Tibial nerve (tissue), 4 donors: ENCODE results near the gene CRNKL1. TPM values are rescaled to one million over a fixed set of nuclear protein-coding genes. Genes with fewer than 3 reads are reported as not detected.

Experiments
- DNase-seq, 2 donors: peaks; one replicate each; pipeline ENCODE4 v3.0.0-alpha.2; 2019; ENCODE audit warnings: low spot score in 2 of 2
- H3K27ac ChIP-seq, 4 donors: fragments of 200-600 bp; sonication (generic) in 3 of 4; one replicate each; pipeline ENCODE4 v1.5.1; 2017 to 2019; ENCODE audit warnings: mild to moderate bottlenecking in 1 of 4
- H3K27me3 ChIP-seq, 2 donors: fragments of 200-600 bp; sonication (generic) in 1 of 2; one replicate each; pipeline versions ENCODE4 v1.5.1 to v1.6.0; 2017 to 2019
- H3K36me3 ChIP-seq, 3 donors: fragments of 200-600 bp; sonication (generic); one replicate each; pipeline ENCODE4 v1.5.1; 2018 to 2019
- H3K4me1 ChIP-seq, 4 donors: fragments of 200-600 bp; sonication (generic) in 3 of 4; one replicate each; pipeline ENCODE4 v1.5.1; 2017 to 2019
- H3K4me3 ChIP-seq, 4 donors: fragments of 200-600 bp; sonication (generic) in 3 of 4; one replicate each; pipeline ENCODE4 v1.5.1; 2017 to 2019; ENCODE audit warnings: mild to moderate bottlenecking in 1 of 4, moderate library complexity in 1 of 4
- H3K9me3 ChIP-seq, 4 donors: fragments of 200-600 bp; sonication (generic) in 3 of 4; one replicate each; pipeline ENCODE4 v1.5.1; 2017 to 2019
- EP300 ChIP-seq, 2 donors: sonication (generic); formaldehyde crosslinking; IDR thresholded peaks; one replicate each; pipeline ENCODE4 v1.6.1; 2017; ENCODE audit warnings: antibody characterized with exemption in 2 of 2, mild to moderate bottlenecking in 1 of 2
- POLR2A ChIP-seq, 2 donors: fragments of 450-650 bp; IDR thresholded peaks; one replicate each; pipeline ENCODE4 v1.6.1; 2017; ENCODE audit warnings: antibody characterized with exemption in 2 of 2, mild to moderate bottlenecking in 2 of 2, moderate library complexity in 2 of 2
- WGBS, 2 donors: methylation state at CpG; one replicate each; pipeline ENCODE4 v1.1.5; 2018; 5-methylcytosine and 5-hydroxymethylcytosine counted together
- total RNA-seq, 4 donors: library from RNA; depleted of rRNA; stranded (reverse); fragments of >200 nt; gene quantifications; one replicate each; pipeline ENCODE4 v1.1.0, GENCODE V29; 2016
- TF ChIP-seq, protein P1 (sequence below), 5 experiments: fragments of 200-600 bp in 3 of 5; fragments of 450-650 bp in 2 of 5; sonication (generic) in 3 of 5; IDR thresholded peaks; one replicate each; pipeline ENCODE4 v1.5.1; 2016 to 2019; ENCODE audit warnings: antibody characterized with exemption in 5 of 5, mild to moderate bottlenecking in 3 of 5, moderate library complexity in 2 of 5

Gene CRNKL1
- total RNA-seq, 4 donors from 2014 or later: 25.5 to 37.9 (median 28.8) TPM

DNA sequence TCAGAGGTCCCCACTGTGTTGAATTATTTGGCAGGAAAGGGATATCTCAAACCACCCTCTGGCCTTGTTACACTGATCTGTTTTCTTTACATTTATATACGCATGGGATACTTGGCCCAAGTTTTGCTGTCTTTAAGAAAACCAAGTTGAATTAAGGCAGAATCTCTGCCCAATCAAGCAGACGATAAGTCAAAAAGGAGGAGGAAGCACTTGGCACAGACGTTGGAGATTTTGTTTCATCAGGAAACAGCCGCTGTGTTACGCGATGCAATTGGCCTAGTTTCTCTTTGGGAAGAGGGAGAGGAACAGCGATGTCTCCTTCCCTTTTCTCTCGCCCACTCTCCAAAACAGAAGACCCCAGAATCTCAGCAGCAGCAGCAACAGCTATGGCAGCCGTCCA is 55.3 kb downstream of the CRNKL1 start:
- H3K27me3 ChIP-seq: no peaks in the 10 kb centered on the region
- peaks cover 5 to 60% (median 26%) of the 10 kb centered on the region in 4 donors for H3K4me1 ChIP-seq
- H3K9me3 ChIP-seq: no peaks in the 10 kb centered on the region
- TF ChIP-seq POLR2A (IDR thresholded peaks at IDR 0.05) (no peak), EP300 (IDR thresholded peaks at IDR 0.05) (no peak)
- TF ChIP-seq, protein P1, sequence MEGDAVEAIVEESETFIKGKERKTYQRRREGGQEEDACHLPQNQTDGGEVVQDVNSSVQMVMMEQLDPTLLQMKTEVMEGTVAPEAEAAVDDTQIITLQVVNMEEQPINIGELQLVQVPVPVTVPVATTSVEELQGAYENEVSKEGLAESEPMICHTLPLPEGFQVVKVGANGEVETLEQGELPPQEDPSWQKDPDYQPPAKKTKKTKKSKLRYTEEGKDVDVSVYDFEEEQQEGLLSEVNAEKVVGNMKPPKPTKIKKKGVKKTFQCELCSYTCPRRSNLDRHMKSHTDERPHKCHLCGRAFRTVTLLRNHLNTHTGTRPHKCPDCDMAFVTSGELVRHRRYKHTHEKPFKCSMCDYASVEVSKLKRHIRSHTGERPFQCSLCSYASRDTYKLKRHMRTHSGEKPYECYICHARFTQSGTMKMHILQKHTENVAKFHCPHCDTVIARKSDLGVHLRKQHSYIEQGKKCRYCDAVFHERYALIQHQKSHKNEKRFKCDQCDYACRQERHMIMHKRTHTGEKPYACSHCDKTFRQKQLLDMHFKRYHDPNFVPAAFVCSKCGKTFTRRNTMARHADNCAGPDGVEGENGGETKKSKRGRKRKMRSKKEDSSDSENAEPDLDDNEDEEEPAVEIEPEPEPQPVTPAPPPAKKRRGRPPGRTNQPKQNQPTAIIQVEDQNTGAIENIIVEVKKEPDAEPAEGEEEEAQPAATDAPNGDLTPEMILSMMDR (IDR thresholded peaks at IDR 0.05): no peak
- H3K27ac ChIP-seq: peak overlapping the region in 3 of 4 donors; percentile 13 to 86 (median 60)
- WGBS, 2 donors: 61 to 62% methylated on average over 9 of the region's 9 CpGs
- no peak overlapping the region for H3K4me3 ChIP-seq
- peaks cover 0 to 57% (median 0%) of the 10 kb centered on the region in 3 donors for H3K36me3 ChIP-seq
- no peak for DNase-seq

DNA sequence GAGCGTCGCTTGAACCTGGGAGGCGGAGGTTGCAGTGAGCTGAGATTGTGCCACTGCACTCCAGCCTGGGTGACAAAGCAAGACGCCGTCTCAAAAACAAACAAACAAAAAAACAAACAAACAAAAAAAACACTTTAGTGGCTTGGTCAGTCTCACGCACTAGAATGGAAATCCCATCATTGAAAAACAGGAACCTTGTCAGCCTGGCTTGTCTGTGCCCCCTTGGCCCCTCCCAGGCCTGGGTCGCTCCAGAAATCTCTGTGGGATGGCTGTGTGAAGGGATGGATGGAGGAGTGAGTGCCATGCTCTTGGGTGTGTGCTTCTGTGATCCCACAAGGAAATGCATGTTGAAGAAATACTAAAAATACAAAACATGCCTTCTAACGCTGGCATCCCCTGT is 56.0 kb downstream of the CRNKL1 start:
- TF ChIP-seq EP300 (IDR thresholded peaks at IDR 0.05): no peak
- TF ChIP-seq, protein P1 (IDR thresholded peaks at IDR 0.05): no peak
- TF ChIP-seq POLR2A (IDR thresholded peaks at IDR 0.05): no peak
- no peak for DNase-seq
- Histone ChIP-seq H3K4me1 (peaks cover 5 to 61% (median 26%) of the 10 kb centered on the region in 4 donors), H3K4me3 (no peak overlapping the region), H3K27me3 (no peaks in the 10 kb centered on the region), H3K9me3 (no peaks in the 10 kb centered on the region), H3K36me3 (peaks cover 0 to 57% (median 0%) of the 10 kb centered on the region in 3 donors), H3K27ac (peak overlapping the region in 2 of 4 donors; percentile 60 to 86)
- 85 to 86% methylated on average over 8 of the region's 8 CpGs for WGBS, 2 donors

DNA sequence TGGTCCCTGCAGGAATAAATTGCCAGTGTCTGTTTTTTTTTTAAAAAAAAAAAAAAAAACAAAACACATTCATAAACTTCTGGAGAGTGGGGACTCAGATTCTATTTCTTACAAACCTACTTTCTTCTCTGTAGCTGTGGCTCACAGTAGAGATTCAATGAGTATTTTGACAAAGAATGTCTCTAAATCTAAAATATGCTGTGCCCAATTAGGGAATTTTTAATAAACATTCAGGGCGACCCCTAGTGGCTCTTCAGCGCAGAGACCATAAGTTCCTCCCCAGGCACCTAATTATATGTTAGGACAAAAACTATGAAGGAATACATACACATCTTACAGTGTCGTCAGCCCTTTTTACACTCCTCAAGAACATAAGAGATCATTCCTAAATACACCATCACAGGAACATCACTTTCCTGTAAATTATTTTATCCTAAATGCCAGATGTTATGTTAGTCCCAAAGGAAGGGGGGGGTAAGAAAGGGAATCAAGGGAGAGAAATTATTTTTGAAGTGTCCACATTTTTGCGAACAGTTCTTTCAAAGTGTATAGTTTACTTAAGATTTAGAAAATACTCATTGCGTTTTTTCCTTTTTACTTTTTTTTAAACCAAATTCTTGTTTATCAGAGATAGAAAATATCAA is 56.9 kb downstream of the CRNKL1 start:
- Histone ChIP-seq H3K4me1 (peaks cover 5 to 70% (median 26%) of the 10 kb centered on the region in 4 donors), H3K27ac (peak overlapping the region in 2 of 4 donors; percentile 60 to 86), H3K9me3 (no peaks in the 10 kb centered on the region), H3K36me3 (peaks cover 0 to 55% (median 0%) of the 10 kb centered on the region in 3 donors), H3K4me3 (no peak overlapping the region), H3K27me3 (no peaks in the 10 kb centered on the region)
- TF ChIP-seq POLR2A (IDR thresholded peaks at IDR 0.05) (no peak), EP300 (IDR thresholded peaks at IDR 0.05) (peak in 1 of 2 donors; percentile 45)
- TF ChIP-seq, protein P1 (IDR thresholded peaks at IDR 0.05): peak; percentile 75 to 87 (median 77)
- 30 to 31% methylated on average over 5 of the region's 5 CpGs for WGBS, 2 donors
- DNase-seq: no peak

DNA sequence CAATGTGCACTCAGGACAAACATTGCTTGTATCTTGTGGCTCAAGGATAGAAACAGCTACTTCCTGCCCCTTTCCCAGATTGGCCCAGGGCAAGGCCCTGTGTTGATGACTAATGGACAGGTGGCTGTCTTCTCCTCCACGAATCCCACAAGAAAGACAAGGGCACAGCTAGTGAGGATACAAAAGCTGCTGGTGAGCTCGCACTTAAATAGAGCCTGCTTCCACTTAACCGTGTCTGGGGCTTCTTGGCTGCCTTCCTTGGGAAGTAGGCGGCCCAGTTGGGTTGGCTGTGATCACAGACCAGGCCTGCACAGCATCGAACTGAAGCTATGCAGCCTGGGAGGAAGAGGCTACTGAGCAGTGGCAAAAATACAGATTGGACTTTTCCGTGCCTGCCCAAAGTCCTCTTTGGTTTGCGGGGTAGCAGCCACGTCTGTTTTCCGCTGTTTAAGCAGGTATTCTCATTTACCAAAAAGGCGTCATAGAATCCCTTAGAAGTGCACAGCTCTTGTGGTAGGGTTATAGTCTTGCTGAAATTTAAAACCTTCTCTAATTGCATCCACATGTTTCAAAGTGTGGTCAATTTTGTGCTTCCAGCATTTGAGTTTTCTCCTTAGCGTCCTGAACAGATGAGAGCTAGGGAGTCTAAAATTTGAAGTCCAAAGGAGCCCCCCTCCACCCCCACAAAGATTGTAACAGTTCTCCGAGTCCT is 58.2 kb downstream of the CRNKL1 start:
- Histone ChIP-seq H3K4me3 (no peak overlapping the region), H3K27ac (peak overlapping the region; percentile 2 to 85 (median 46)), H3K36me3 (peaks cover 0 to 52% (median 0%) of the 10 kb centered on the region in 3 donors), H3K27me3 (no peaks in the 10 kb centered on the region), H3K9me3 (no peaks in the 10 kb centered on the region), H3K4me1 (peaks cover 5 to 82% (median 26%) of the 10 kb centered on the region in 4 donors)
- no peak for TF ChIP-seq POLR2A (IDR thresholded peaks at IDR 0.05)
- TF ChIP-seq, protein P1 (IDR thresholded peaks at IDR 0.05): no peak
- no peak for TF ChIP-seq EP300 (IDR thresholded peaks at IDR 0.05)
- DNase-seq: no peak
- WGBS, 2 donors: 57 to 62% methylated on average over 12 of the region's 12 CpGs
